Measurements from ENCODE around the gene DNAH5. TPM values are rescaled to one million over a fixed set of nuclear protein-coding genes. Genes with fewer than 3 reads are reported as not detected.

Gene DNAH5
- total RNA-seq, 4 donors from 2014 or later: under 0.01 to 1.8 (median 0.18) TPM

DNA sequence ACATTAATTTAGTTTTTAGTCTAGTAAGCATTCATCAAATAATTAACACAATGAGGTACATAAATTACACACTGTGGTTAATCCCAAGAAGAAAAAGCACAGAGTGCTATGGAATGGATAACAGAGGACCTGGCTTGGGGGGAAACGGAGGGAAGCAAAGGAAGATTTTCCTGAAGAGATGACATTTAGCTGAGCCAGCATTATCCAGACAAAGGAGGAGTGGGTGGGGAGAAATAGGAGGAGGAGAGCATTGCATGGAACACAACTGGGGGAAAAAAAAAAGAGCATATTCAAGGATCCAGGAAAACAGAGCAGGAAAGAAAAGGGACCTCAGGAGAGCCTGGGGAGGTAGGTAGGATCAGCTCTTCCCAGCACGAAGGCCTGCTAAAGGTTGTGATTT, 170.8 kb downstream of the DNAH5 start:
- TF ChIP-seq, protein P1, sequence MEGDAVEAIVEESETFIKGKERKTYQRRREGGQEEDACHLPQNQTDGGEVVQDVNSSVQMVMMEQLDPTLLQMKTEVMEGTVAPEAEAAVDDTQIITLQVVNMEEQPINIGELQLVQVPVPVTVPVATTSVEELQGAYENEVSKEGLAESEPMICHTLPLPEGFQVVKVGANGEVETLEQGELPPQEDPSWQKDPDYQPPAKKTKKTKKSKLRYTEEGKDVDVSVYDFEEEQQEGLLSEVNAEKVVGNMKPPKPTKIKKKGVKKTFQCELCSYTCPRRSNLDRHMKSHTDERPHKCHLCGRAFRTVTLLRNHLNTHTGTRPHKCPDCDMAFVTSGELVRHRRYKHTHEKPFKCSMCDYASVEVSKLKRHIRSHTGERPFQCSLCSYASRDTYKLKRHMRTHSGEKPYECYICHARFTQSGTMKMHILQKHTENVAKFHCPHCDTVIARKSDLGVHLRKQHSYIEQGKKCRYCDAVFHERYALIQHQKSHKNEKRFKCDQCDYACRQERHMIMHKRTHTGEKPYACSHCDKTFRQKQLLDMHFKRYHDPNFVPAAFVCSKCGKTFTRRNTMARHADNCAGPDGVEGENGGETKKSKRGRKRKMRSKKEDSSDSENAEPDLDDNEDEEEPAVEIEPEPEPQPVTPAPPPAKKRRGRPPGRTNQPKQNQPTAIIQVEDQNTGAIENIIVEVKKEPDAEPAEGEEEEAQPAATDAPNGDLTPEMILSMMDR (IDR thresholded peaks at IDR 0.05): no peak
- TF ChIP-seq POLR2A (IDR thresholded peaks at IDR 0.05): no peak
- H3K4me1 ChIP-seq: no peaks in the 10 kb centered on the region
- intact Hi-C loops (cut with DNase I; ENCODE audit: low total_unique reads): no loop called here

DNA sequence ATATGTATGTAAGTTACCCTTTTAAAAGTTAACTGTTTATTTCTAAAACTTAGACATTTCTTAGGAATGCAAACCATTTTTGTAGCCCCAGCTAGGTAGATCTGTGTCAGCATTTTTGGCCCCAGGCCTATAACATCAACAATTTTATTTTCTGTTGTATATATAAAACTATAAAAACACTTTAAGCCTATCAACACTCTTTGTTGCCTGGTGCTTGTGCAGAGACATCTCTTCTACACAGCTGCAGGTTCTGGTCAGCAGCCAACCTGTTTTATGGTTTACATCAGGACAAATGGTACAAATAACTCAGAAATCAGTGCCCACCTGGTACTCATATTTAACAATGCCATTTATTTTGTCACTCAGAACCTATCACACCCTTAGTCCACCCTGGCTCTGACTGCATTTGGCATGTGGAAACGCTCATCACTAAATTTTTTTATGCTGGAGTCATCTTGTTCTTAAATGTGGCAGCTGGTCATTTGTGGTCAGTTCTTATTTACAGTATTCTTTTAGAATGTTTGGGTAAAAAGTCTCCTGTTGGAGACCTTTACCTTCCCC, 173.4 kb downstream of the DNAH5 start:
- no peak for TF ChIP-seq POLR2A (IDR thresholded peaks at IDR 0.05)
- DNase-seq: no peak
- intact Hi-C loops (cut with DNase I; ENCODE audit: low total_unique reads): no loop called here
- Histone ChIP-seq H3K4me1 (no peaks in the 10 kb centered on the region), H3K9me3 (no peaks in the 10 kb centered on the region), H3K36me3 (no peaks in the 10 kb centered on the region), H3K27me3 (no peaks in the 10 kb centered on the region), H3K27ac (no peak overlapping the region), H3K4me3 (no peak overlapping the region)

More for the DNA sequence above, 170.8 kb downstream of the DNAH5 start:
- Histone ChIP-seq H3K4me3 (no peak overlapping the region), H3K9me3 (no peaks in the 10 kb centered on the region), H3K27me3 (no peaks in the 10 kb centered on the region), H3K36me3 (no peaks in the 10 kb centered on the region), H3K27ac (no peak overlapping the region)
- no peak for DNase-seq

DNA sequence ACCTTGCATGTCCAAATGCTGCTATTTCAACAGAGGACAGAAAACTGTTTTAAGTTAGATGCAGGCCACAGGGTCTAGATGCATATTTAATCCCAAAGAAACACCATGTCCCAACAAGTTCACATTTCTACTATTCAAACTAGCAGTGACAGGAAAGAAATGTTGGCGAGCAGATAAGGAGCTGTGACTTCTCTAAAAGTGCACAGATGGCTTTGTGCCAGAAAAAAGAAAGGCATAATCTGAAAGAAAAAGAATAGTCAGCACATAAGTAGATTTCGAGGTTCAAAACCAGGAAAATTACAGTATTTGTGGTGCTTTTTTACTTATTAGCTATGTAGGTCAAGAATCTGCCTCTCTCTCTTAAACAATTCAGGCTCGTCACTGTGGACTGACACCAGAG, 178.3 kb downstream of the DNAH5 start:
- TF ChIP-seq, protein P1 (IDR thresholded peaks at IDR 0.05): no peak
- TF ChIP-seq POLR2A (IDR thresholded peaks at IDR 0.05): no peak
- intact Hi-C loops (cut with DNase I; ENCODE audit: low total_unique reads): no loop called here

DNA sequence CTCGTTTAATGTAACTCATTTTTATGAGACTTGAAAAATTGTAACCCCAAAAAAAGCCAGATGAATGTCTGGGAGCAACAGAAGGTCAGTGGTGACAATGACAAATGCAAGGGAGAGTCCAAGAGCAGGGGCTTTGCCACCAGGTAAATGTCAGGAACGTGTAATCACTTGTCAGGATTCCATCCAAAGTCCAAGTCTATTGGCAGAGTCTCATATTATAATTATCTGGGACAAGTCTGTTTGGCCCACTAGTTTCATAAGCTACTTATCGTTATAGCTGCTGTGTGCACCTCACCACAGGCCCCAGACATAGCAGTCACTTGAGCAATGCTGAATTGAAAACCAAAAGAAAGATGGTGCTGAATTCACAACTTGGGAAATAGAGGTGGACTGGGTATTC, 180.8 kb downstream of the DNAH5 start:
- Histone ChIP-seq H3K36me3 (no peaks in the 10 kb centered on the region), H3K27me3 (no peaks in the 10 kb centered on the region), H3K4me1 (no peaks in the 10 kb centered on the region), H3K9me3 (no peaks in the 10 kb centered on the region), H3K4me3 (no peak overlapping the region), H3K27ac (no peak overlapping the region)
- intact Hi-C loops (cut with DNase I; ENCODE audit: low total_unique reads): no loop called here
- no peak for TF ChIP-seq POLR2A (IDR thresholded peaks at IDR 0.05)
- TF ChIP-seq, protein P1 (IDR thresholded peaks at IDR 0.05): no peak
- DNase-seq: no peak

More for the DNA sequence above, 178.3 kb downstream of the DNAH5 start:
- no peaks in the 10 kb centered on the region for H3K4me1 ChIP-seq
- no peak overlapping the region for H3K27ac ChIP-seq
- DNase-seq: no peak
- H3K36me3 ChIP-seq: no peaks in the 10 kb centered on the region
- H3K9me3 ChIP-seq: no peaks in the 10 kb centered on the region
- no peak overlapping the region for H3K4me3 ChIP-seq
- no peaks in the 10 kb centered on the region for H3K27me3 ChIP-seq

DNA sequence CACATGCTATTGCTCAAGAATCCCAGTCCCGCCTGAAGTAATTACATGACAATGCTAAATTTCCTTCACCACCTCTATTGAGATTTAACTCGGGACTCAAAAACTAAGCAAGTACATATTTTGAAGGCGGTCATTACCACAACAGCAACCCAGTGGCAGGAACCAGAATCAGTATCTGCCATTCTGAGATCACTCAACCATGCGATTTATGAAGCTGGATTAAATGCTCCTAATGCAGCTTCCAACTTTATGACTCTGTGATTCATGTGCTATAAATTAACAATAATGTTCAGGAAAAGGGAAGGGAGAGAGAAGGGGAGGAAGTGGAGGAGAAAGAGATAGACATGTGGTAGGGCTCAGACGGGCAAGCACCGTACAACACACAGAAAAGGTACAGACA, 194.7 kb downstream of the DNAH5 start:
- H3K9me3 ChIP-seq: no peaks in the 10 kb centered on the region
- no peak overlapping the region for H3K27ac ChIP-seq
- TF ChIP-seq, protein P1 (IDR thresholded peaks at IDR 0.05): no peak
- no peak for TF ChIP-seq POLR2A (IDR thresholded peaks at IDR 0.05)
- intact Hi-C loops (cut with DNase I; ENCODE audit: low total_unique reads): no loop called here
- no peak for DNase-seq
- no peaks in the 10 kb centered on the region for H3K27me3 ChIP-seq
- H3K36me3 ChIP-seq: no peaks in the 10 kb centered on the region
- H3K4me1 ChIP-seq: no peaks in the 10 kb centered on the region
- H3K4me3 ChIP-seq: no peak overlapping the region

DNA sequence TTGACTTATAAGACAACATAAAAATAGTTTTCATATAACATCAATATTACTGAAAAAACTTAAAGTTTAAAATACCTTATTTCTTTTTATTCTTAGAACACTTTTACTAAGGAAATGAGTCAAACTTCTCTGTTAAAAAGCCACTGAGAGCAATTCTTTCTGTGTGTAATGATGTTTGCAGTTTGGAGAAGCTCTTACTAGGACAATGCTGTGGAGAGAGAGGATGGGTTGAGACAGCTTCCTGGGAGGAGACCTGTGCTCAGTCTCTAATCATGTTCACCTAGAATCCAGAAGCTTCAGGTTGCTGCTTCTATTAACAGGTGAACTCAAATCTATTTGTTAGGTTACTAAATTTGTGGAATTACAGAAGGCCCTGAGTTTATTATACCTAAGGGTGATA, 198.5 kb downstream of the DNAH5 start:
- no peak for DNase-seq
- Histone ChIP-seq H3K27ac (no peak overlapping the region), H3K4me1 (no peaks in the 10 kb centered on the region), H3K9me3 (no peaks in the 10 kb centered on the region), H3K27me3 (no peaks in the 10 kb centered on the region), H3K36me3 (no peaks in the 10 kb centered on the region), H3K4me3 (no peak overlapping the region)
- intact Hi-C loops (cut with DNase I; ENCODE audit: low total_unique reads): no loop called here
- no peak for TF ChIP-seq POLR2A (IDR thresholded peaks at IDR 0.05)
- TF ChIP-seq, protein P1 (IDR thresholded peaks at IDR 0.05): no peak
